Neural progenitor cell (in vitro differentiated cells): Measurements from ENCODE around the gene KCNE5.

Experiments
- EZH2 ChIP-seq: fragments of 200-600 bp; sonication (generic); IDR thresholded peaks from 2 replicates; pipeline ENCODE4 v1.6.1; 2017; ENCODE audit warnings: antibody characterized with exemption, mild to moderate bottlenecking, moderate library complexity
- TF ChIP-seq, protein P1 (sequence below): fragments of 200-600 bp; sonication (generic); IDR thresholded peaks from 2 replicates; pipeline ENCODE4 v1.5.1; 2017; ENCODE audit warnings: antibody characterized with exemption, mild to moderate bottlenecking

DNA sequence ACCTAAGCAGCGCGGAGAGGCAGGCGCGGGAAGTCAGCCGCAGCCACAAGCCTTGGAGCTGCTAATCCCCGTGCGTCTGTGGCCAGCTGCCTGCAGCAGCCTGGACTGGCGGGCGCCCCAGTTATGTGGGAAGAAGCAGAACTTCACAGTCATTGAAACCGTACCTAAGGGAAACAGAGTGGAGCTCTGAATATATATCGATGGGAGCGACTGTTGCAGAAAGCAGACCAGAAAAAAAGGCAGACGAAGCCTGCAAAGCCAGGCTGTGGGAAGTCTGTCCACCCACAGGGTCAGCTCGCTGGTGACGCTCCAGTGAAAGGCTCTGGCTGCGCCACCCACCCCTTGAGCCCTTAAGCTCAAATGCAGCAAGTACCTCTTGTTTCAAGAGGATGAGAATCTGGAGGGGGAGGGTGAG is 24.7 kb downstream of the KCNE5 start:
- TF ChIP-seq, protein P1, sequence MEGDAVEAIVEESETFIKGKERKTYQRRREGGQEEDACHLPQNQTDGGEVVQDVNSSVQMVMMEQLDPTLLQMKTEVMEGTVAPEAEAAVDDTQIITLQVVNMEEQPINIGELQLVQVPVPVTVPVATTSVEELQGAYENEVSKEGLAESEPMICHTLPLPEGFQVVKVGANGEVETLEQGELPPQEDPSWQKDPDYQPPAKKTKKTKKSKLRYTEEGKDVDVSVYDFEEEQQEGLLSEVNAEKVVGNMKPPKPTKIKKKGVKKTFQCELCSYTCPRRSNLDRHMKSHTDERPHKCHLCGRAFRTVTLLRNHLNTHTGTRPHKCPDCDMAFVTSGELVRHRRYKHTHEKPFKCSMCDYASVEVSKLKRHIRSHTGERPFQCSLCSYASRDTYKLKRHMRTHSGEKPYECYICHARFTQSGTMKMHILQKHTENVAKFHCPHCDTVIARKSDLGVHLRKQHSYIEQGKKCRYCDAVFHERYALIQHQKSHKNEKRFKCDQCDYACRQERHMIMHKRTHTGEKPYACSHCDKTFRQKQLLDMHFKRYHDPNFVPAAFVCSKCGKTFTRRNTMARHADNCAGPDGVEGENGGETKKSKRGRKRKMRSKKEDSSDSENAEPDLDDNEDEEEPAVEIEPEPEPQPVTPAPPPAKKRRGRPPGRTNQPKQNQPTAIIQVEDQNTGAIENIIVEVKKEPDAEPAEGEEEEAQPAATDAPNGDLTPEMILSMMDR = no peak
- no peak for TF ChIP-seq EZH2
